Urinary bladder (tissue), 4 donors: Measurements from ENCODE around the gene GDA. TPM values are rescaled to one million over a fixed set of nuclear protein-coding genes. Genes with fewer than 3 reads are reported as not detected.
"Not testable (repeated sequence)": the region's sequence is repeated elsewhere in the genome, so short reads cannot be mapped to it uniquely, and the experiment has no call there.

Source experiments
- DNase-seq: peaks from one replicate; pipeline ENCODE4 v3.0.0-alpha.2; 2015; ENCODE audit errors: extremely low spot score
- H3K27ac ChIP-seq: one replicate; pipeline ENCODE4 v1.5.1; 2013; ENCODE audit warnings: low read depth, mild to moderate bottlenecking, moderate library complexity
- H3K36me3 ChIP-seq: one replicate; pipeline ENCODE4 v1.6.1; 2013; ENCODE audit warnings: mild to moderate bottlenecking, moderate library complexity; ENCODE audit not compliant: insufficient read depth
- H3K4me1 ChIP-seq: one replicate; pipeline ENCODE4 v1.6.1; 2013; ENCODE audit warnings: mild to moderate bottlenecking, moderate library complexity; ENCODE audit not compliant: insufficient read depth
- H3K4me3 ChIP-seq: one replicate; pipeline ENCODE4 v1.5.1; 2013; ENCODE audit warnings: low read depth, low read length
- WGBS: extraction: QIAGEN DNeasy Blood & Tissue Kit; methylation state at CpG from one replicate; pipeline ENCODE4 v1.1.7; 2013; 5-methylcytosine and 5-hydroxymethylcytosine counted together
- polyA plus RNA-seq: library from polyadenylated mRNA; stranded (reverse); fragments of 200-250 nt; gene quantifications from one replicate; pipeline ENCODE4 v1.2.3, GENCODE V29; 2013
- total RNA-seq: library from RNA; depleted of rRNA; stranded (reverse); fragments of >200 nt; gene quantifications from one replicate; pipeline ENCODE4 v1.2.3, GENCODE V29; 2014
- donor health status: healthy with polysubstance abuse.
- donor health status: healthy.

The GDA gene
- total and polyA plus RNA-seq, 2 donors = 2.1 to 5.4 TPM

DNA sequence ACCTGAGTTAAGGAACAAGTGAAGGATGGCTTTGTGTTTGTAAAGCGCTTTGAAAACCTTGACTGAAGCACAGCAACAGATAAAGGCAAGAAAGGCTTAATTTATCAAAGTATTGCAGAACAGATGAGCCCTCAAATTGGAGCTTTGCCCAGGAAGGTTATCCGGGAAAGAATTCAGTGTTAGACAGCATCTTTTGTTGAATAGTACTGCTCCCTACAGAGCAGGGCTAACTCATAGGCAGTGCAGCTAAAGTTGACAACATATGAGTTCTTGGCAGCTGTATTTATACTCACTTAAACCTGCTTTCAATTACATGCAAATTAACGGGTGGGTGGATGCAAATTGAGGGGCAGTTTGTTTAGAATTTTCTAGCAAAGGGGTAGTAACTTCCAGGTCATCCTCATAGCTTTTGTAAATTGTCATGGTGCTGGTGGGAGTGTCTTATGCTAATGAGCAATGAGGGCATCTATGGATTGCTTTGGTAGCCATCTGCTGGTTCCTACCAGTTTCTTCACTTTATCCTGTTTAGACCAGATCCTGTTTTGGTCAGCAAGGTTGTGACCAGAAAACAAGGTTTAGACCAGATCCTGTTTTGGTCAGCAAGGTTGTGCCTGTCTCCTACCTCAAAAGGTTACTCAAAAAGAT lies 105.8 kb downstream of the GDA start:
- H3K4me1 ChIP-seq = no peaks in the 10 kb centered on the region
- no peaks in the 10 kb centered on the region for H3K36me3 ChIP-seq
- 36% methylated on average over 3 of the region's 3 CpGs for WGBS
- DNase-seq = no peak
- no peak overlapping the region for H3K27ac ChIP-seq
- H3K4me3 ChIP-seq = no peak overlapping the region

DNA sequence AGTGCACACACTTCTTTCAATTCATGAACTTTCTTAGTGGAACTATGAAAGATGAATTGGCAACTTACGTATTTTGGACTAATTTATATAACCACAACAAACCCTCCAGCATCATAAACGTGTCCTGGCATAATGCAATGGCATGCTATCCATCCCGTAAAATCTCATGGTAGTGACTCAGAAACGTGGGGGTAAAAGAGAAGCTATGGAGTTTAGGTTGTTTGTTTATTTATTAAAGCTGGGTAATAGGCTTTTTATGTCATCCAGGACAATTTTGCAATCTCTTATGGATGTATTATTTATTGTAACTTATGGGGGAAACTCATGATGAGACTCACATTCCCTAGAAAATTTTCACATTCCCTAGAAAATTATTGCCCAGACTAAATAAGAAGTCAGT lies 106.3 kb downstream of the GDA start:
- WGBS = 62% methylated on average over 4 of the region's 4 CpGs
- DNase-seq = no peak
- H3K36me3 ChIP-seq = no peaks in the 10 kb centered on the region

GRCh38 chr9:72256931-72257330 lies 107.7 kb downstream of the GDA start:
- 89% methylated on average over 6 of the region's 6 CpGs for WGBS
- Histone ChIP-seq H3K27ac (no peak overlapping the region), H3K4me3 (no peak overlapping the region), H3K36me3 (no peaks in the 10 kb centered on the region), H3K4me1 (no peaks in the 10 kb centered on the region)
- no peak for DNase-seq

More for the DNA sequence above, 106.3 kb downstream of the GDA start:
- H3K4me3 ChIP-seq = no peak overlapping the region
- H3K27ac ChIP-seq = no peak overlapping the region
- H3K4me1 ChIP-seq = no peaks in the 10 kb centered on the region

DNA sequence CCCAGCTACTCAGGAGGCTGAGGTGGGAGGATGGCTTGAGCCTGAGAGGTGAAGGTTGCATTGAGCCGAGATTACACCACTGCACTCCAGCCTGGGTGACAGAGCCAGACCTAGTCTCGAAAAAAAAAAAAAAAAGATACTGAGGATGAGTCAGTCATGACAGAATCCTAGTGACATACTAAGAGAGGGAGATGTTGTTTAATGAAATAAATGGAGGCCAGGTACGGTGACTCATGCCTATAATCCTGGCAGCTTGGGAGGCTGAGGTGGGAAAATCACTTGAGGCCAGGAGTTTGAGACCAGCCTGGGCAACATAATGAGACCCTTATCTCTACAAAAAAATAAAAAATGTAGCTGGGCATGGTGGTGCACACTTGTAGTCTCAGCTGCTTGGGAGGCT lies 108.6 kb downstream of the GDA start:
- Histone ChIP-seq H3K27ac (no peak overlapping the region), H3K4me3 (no peak overlapping the region), H3K4me1 (no peaks in the 10 kb centered on the region), H3K36me3 (no peaks in the 10 kb centered on the region)
- WGBS = 81% methylated on average over 3 of the region's 3 CpGs
- no peak for DNase-seq

- Histone ChIP-seq H3K27ac (no peak overlapping the region), H3K36me3 (no peaks in the 10 kb centered on the region), H3K4me1 (no peaks in the 10 kb centered on the region), H3K4me3 (no peak overlapping the region)
- no peak for DNase-seq
- 59% methylated on average over 2 of the region's 2 CpGs for WGBS
These were observed 112.8 kb downstream of the GDA start for GRCh38 chr9:72262063-72262462.

DNA sequence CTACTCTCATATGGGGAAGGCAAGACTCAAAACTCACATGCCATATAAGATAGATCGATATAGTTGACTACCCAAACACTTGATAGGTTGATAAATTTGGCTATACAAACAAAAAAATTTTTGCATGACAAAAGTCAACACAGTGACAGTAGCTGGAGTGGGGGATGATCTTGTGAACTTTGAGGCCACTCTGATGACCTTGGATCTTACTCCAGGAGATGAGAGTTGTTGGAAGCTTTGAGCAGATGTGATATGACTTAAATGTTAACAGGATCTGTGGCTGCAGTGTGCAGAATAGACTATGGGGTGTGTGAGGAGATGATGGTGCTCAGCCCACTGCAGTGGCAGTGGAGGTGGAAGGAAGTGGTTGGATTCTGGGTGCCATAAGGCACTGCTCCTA lies 114.3 kb downstream of the GDA start:
- no peak overlapping the region for H3K27ac ChIP-seq
- DNase-seq = no peak
- no peaks in the 10 kb centered on the region for H3K36me3 ChIP-seq
- WGBS = 91% methylated on average over 1 of the region's 1 CpG
- no peaks in the 10 kb centered on the region for H3K4me1 ChIP-seq
- no peak overlapping the region for H3K4me3 ChIP-seq

DNA sequence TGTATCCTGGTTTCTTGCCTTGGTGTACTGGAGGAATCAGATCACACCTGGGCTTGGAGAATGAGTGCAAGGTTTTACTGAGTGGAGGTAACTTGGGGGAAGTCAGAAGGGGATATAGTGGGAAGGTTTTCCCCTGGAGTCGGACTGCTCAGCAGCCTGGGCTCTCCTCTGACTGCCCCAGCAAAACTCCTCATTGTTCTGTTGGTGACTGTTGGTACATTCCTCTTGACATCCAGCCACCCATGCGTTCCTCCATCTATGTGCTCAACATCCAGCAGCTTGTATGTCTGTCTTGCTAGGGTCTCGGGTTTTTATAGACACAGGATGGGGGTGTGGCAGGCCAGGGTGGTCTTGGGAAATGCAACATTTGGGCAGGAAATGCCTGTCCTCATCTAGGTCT lies 119.7 kb downstream of the GDA start:
- WGBS = 74% methylated on average over 3 of the region's 3 CpGs
- Histone ChIP-seq H3K4me3 (no peak overlapping the region), H3K4me1 (no peaks in the 10 kb centered on the region), H3K27ac (no peak overlapping the region), H3K36me3 (no peaks in the 10 kb centered on the region)
- no peak for DNase-seq

DNA sequence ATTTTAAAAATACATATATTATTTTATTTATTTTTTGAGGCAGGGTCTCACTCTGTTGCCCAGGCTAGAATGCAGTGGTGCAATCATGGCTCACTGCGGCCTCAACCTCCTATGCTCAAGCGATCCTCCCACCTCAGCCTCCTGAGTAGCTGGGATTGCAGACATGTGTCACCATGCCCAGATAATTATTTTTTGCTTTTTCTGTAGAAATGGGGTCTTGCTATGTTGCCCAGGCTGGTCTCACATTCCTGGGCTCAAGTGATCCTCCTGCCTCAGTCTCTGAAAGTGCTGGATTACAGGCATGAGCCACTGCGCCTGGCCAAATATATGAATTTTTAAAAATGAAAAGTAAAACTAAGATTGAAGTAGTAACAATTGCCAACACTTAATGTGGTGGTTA lies 121.1 kb downstream of the GDA start:
- 98% methylated on average over 3 of the region's 3 CpGs for WGBS
- DNase-seq, H3K36me3 ChIP-seq, H3K4me1 ChIP-seq, H3K27ac ChIP-seq, H3K4me3 ChIP-seq: not testable (repeated sequence)

DNA sequence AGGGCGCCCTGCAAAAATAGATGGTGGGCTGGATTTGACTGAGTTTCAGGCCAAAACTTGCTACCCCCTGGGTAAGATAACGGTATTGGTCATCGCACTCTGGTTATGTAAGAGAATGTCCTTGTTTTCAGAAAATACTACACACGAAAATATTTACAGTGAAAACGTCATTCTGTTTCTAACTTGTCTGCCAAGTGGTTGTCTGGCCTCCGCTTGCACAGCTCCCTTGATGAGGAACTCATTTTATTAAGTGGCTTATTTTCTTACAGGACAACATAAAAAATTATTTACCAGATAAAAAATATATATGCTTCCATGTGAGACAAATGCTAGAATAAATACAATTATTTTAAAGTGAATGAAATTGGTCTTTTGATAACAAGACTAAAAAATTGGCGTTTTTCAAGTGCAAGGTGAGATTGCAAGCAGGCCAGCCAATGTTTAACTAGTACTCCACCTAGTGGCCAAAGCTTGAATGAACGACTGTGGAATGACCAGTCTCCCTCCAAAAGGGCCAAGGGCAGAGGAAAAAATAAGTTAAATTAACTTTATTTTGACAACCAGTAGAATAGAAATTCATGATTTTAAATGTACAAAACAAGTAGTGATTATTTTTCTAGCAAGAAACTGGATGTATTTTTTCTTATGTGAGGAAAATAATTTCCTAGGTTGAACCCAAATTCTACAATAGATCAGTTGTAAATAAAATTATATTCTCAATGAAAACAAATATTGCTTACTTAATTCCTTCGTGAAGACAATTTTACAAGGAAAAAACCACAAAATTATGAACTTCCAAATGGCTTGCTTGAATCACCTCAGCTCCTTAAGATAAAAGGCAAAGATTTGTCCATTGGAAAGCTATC lies 122.6 kb downstream of the GDA start:
- H3K36me3 ChIP-seq = no peaks in the 10 kb centered on the region
- 39% methylated on average over 9 of the region's 9 CpGs for WGBS
- no peaks in the 10 kb centered on the region for H3K4me1 ChIP-seq
- H3K4me3 ChIP-seq = no peak overlapping the region
- no peak overlapping the region for H3K27ac ChIP-seq
- DNase-seq = no peak

GRCh38 chr9:72274441-72274840 lies 125.2 kb downstream of the GDA start:
- H3K4me3 ChIP-seq = no peak overlapping the region
- H3K36me3 ChIP-seq = no peaks in the 10 kb centered on the region
- no peak for DNase-seq
- no peak overlapping the region for H3K27ac ChIP-seq
- WGBS = 61% methylated on average over 4 of the region's 4 CpGs
- no peaks in the 10 kb centered on the region for H3K4me1 ChIP-seq

- Histone ChIP-seq H3K4me1 (no peaks in the 10 kb centered on the region), H3K4me3 (no peak overlapping the region), H3K36me3 (no peaks in the 10 kb centered on the region), H3K27ac (no peak overlapping the region)
- 84% methylated on average over 3 of the region's 3 CpGs for WGBS
- DNase-seq = no peak
These were observed 125.7 kb downstream of the GDA start for GRCh38 chr9:72274916-72275315.

GRCh38 chr9:72276429-72276828 lies 127.2 kb downstream of the GDA start:
- 74% methylated on average over 1 of the region's 1 CpG for WGBS
- H3K27ac ChIP-seq = no peak overlapping the region
- no peaks in the 10 kb centered on the region for H3K4me1 ChIP-seq

GRCh38 chr9:72278959-72279358 lies 129.7 kb downstream of the GDA start:
- Histone ChIP-seq H3K36me3 (no peaks in the 10 kb centered on the region), H3K4me1 (no peaks in the 10 kb centered on the region), H3K27ac (no peak overlapping the region), H3K4me3 (no peak overlapping the region)
- WGBS = 74% methylated on average over 2 of the region's 2 CpGs
- no peak for DNase-seq

More at GRCh38 chr9:72276429-72276828, 127.2 kb downstream of the GDA start:
- no peak for DNase-seq
- no peaks in the 10 kb centered on the region for H3K36me3 ChIP-seq
- no peak overlapping the region for H3K4me3 ChIP-seq

DNA sequence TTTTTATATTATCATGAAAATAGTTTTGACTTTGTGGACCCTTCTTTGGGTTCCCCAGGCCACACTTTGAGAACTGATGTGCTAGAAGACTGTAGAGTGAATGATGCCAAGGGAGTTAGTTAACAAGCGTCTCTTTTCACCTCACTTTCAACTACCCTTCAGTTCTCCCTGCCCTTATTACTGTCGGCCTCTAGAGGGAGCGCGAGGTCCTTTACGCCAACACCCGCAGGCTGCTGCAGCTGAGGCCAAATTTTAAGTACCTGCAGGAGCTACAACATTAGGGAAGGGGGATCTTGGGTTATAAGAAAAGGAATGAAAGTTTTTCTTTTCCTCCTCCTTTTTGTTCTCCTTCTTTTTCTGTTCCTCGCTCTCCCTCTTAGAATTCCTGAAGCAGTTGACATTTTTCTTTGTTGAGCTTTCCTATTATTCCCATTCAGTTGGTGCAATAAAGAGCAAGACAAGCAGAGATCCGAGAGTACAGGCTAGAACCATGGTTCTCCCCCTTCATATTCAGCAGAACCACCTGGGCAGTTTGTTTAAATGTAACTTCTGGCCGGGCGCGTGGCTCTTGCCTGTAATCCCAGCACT lies 131.8 kb downstream of the GDA start:
- Histone ChIP-seq H3K4me3 (no peak overlapping the region), H3K27ac (no peak overlapping the region), H3K4me1 (no peaks in the 10 kb centered on the region), H3K36me3 (no peaks in the 10 kb centered on the region)
- 33% methylated on average over 11 of the region's 11 CpGs for WGBS
- DNase-seq = no peak
